Activated CD8-positive, alpha-beta memory T cell treated with anti-CD3 and anti-CD28 coated beads for 36 hours (primary cell): ENCODE results near the gene EGFL7. TPM values are rescaled to one million over a fixed set of nuclear protein-coding genes. Genes with fewer than 3 reads are reported as not detected.
"Not testable (repeated sequence)": the region's sequence is repeated elsewhere in the genome, so short reads cannot be mapped to it uniquely, and the experiment has no call there.

Source experiments
- CTCF ChIA-PET: fragments of 350-600 bp; sonication (Branson Sonifier 250); formaldehyde crosslinking; loops from one replicate; lab custom pipeline; 2021; ENCODE audit warnings: antibody characterized with exemption; lab: Charles Lee
- POLR2A ChIA-PET: fragments of 350-600 bp; sonication (Branson Sonifier 250); formaldehyde crosslinking; loops from one replicate; lab custom pipeline; 2021; ENCODE audit warnings: antibody characterized with exemption; lab: Charles Lee
- total RNA-seq, 2 experiments: library from RNA; stranded (reverse); gene quantifications; one replicate each; pipeline ENCODE4 v1.2.3, GENCODE V29; 2021

Gene EGFL7
- total RNA-seq, 2 experiments from 2014 or later, result 0.69 to 0.70 TPM

GRCh38 chr9:136632491-136633106, 30.1 kb upstream of the EGFL7 start:
- POLR2A ChIA-PET, result not testable (repeated sequence)
- CTCF ChIA-PET, result interaction anchor here (0.8 to 1.4 kb wide), 2 partner anchors 10 to 147 kb away, joined by 3 to 20 read pairs; no protein-coding TSS in a partner anchor

- POLR2A ChIA-PET, result no interaction called here
These were observed 27.8 kb upstream of the EGFL7 start for GRCh38 chr9:136634904-136635303.

GRCh38 chr9:136640171-136641111, 22.3 kb upstream of the EGFL7 start:
- CTCF ChIA-PET, result interaction anchor here (1.3 to 5.7 kb wide), 2 partner anchors 9 to 153 kb away, joined by 3 to 55 read pairs; no protein-coding TSS in a partner anchor

More at GRCh38 chr9:136634904-136635303, 27.8 kb upstream of the EGFL7 start:
- CTCF ChIA-PET, result interaction anchor here (0.7 to 2.2 kb wide), 5 partner anchors 37 to 325 kb away, joined by 3 to 10 read pairs (median 6); no protein-coding TSS in a partner anchor

GRCh38 chr9:136642439-136642921, 20.2 kb upstream of the EGFL7 start:
- POLR2A ChIA-PET, result no interaction called here
- CTCF ChIA-PET, result interaction anchor here (1.1 to 5.7 kb wide), 2 partner anchors 11 to 155 kb away, joined by 3 to 55 read pairs; no protein-coding TSS in a partner anchor

More at GRCh38 chr9:136640171-136641111, 22.3 kb upstream of the EGFL7 start:
- POLR2A ChIA-PET, result interaction anchor here (0.7 kb wide), 1 partner anchor 84 kb away, joined by 3 read pairs; no protein-coding TSS in a partner anchor

GRCh38 chr9:136643596-136644342, 18.9 kb upstream of the EGFL7 start:
- ChIA-PET CTCF (interaction anchor here (0.7 to 5.7 kb wide), 4 partner anchors 26 to 165 kb away, joined by 3 to 55 read pairs (median 3); no protein-coding TSS in a partner anchor), POLR2A (no interaction called here)

DNA sequence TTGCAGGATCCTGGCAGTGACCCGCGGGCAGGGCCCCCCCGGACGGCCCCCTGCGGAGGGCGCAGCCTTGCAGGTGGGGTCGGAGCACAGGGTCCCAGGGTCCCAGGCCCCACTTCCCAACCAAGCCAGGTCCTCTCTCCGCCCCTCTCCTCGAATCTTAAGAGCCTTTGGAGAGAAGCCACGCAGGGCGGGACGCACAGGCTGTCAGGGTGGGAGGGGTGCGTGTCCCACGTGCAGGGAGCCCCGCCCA, 18.4 kb upstream of the EGFL7 start:
- ChIA-PET POLR2A (no interaction called here), CTCF (interaction anchor here (0.7 to 5.7 kb wide), 4 partner anchors 27 to 165 kb away, joined by 3 to 55 read pairs (median 3); no protein-coding TSS in a partner anchor)

GRCh38 chr9:136644593-136645351, 17.9 kb upstream of the EGFL7 start:
- POLR2A ChIA-PET, result interaction anchor here (0.6 kb wide), 1 partner anchor 164 kb away, joined by 9 read pairs; no protein-coding TSS in a partner anchor
- CTCF ChIA-PET, result interaction anchor here (0.7 to 5.7 kb wide), 3 partner anchors 32 to 166 kb away, joined by 3 to 55 read pairs (median 3); no protein-coding TSS in a partner anchor

GRCh38 chr9:136645352-136645902, 17.3 kb upstream of the EGFL7 start:
- CTCF ChIA-PET, result interaction anchor here (5.7 kb wide), 1 partner anchor 158 kb away, joined by 55 read pairs; no protein-coding TSS in a partner anchor

DNA sequence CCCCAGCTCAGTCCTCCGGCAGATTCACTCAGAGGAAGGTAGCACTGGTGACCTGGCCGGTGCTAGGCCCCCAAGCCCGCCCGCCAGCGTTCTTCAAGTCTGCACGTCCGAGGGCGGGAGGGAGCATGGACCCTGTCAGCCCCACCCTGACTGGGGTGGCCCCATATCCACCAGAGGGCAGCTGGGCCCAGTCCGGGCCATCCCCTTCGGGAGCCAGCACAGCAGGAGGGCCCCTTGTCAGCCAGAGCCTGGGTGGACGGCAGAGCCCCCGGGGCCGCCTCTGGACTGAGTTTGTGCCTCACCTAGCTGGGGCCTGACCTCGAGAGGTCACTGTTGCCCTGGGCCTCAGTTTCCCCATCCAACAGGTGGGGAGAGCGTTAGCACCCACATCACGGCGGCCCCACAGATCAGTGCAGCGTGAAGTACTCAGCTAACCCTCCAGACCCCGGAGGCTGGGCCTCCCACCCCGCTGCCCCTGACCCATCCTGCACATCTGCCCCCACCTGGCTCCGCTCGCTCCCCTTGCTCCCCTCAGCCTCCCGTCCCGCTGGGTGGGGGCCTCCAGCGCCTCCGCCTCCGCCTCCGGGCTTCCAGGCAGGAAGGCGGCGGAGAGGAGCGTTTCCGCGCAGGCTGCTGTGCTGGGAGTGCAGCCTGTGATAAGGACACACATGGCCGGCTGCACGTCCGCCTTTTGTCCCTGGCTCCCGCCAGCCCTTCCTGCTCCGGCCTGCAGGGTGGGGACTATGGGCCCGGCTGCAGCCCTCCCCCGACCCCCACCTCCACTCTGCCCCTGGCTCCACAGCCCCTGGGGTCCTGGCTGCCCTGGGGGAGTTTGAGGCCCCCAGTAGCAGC, 16.6 kb upstream of the EGFL7 start:
- CTCF ChIA-PET, result interaction anchor here (0.7 to 5.7 kb wide), 3 partner anchors 159 to 176 kb away, joined by 3 to 55 read pairs (median 4); no protein-coding TSS in a partner anchor
- POLR2A ChIA-PET, result no interaction called here

More at GRCh38 chr9:136645352-136645902, 17.3 kb upstream of the EGFL7 start:
- POLR2A ChIA-PET, result interaction anchor here (0.6 kb wide), 1 partner anchor 165 kb away, joined by 9 read pairs; no protein-coding TSS in a partner anchor

DNA sequence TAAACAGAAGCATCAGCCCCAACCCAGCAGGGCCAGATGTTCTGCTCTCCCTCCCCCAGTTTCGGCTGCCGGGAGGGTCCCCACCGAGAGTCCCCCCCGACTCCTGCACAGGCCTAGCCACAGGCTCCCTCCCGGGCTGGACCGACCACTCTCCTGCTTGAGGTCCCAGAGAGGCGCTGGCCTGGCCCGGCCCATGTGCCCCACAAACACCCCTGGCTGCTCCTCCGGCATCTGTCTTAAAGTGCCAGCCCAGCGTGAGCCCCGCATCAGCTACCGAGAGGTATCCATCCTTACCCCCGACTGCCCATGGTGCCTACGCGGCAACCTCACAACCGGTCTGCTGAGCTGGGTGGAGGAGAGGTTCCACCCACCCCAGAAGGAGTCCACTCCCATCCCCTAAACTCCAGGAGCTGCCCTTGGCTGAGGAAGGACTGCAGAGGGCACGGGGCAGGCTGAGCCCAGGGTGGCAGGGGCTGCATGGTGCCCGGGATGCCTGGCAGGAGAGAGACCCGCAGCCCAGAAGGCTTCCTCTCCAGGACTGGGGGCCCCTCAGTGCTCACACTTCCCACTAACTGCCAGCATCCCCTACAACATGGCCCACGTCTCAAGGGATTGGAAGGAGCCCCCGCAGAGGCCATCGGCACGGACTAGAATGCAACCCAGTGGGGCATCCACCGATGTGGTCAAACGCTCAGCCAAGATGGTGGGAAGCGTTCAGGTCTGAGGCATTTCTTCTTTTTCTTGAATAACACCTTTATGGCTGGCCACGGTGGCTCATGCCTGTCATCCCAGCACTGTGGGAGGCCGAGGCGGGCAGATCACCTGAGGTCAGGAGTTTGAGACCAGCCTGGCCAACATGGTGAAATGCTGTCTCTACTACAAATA, 15.6 kb upstream of the EGFL7 start:
- ChIA-PET CTCF (interaction anchor here (0.7 to 1.3 kb wide), 2 partner anchors 162 to 177 kb away, joined by 3 to 4 read pairs; no protein-coding TSS in a partner anchor), POLR2A (no interaction called here)

DNA sequence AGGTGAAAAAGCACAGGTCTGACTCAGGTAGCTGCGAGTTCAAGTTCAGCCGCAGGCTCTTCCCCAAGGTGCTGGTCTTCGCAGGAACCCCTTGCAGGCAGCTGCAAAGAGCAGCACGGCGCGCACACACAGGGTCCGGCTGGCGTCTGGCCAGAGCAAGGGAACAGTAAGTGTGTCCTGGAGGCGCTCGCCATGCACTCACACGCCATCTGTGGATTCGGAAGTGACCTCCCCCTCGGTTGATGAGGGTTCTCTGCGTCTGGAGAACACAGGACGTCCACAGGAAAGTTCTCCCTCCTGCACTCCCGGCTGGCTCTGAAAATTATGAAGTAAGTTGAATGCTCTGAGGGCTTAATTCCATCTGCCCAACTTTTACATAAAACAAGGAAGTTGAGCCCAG, 14.0 kb upstream of the EGFL7 start:
- ChIA-PET CTCF (interaction anchor here (0.6 kb wide), 2 partner anchors 54 to 160 kb away, joined by 3 to 4 read pairs; no protein-coding TSS in a partner anchor), POLR2A (no interaction called here)

GRCh38 chr9:136650021-136650420, 12.7 kb upstream of the EGFL7 start:
- CTCF ChIA-PET, result no interaction called here
- POLR2A ChIA-PET, result no interaction called here

DNA sequence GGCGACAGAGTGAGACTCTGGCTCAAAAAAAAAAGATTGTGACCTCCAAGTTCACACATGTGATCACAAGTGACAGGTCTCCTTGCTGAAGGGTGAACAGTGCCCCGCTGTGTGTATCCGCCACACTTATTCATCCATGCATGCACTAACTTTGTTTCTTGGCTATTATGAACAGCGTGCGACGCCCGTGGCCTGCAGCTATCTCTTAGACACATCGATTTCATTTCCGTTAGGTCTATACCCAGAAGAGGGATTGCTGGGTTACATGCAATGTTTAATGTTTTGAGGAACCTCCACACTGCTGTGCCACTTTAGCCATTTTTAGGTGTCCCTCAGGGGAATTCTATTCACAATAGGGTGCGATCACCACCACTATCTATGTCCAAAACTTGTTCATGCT, 12.1 kb upstream of the EGFL7 start:
- ChIA-PET POLR2A (interaction anchor here (0.6 kb wide), 1 partner anchor 34 kb away, joined by 3 read pairs; no protein-coding TSS in a partner anchor), CTCF (no interaction called here)

GRCh38 chr9:136651860-136652259, 10.9 kb upstream of the EGFL7 start:
- ChIA-PET POLR2A (no interaction called here), CTCF (no interaction called here)

DNA sequence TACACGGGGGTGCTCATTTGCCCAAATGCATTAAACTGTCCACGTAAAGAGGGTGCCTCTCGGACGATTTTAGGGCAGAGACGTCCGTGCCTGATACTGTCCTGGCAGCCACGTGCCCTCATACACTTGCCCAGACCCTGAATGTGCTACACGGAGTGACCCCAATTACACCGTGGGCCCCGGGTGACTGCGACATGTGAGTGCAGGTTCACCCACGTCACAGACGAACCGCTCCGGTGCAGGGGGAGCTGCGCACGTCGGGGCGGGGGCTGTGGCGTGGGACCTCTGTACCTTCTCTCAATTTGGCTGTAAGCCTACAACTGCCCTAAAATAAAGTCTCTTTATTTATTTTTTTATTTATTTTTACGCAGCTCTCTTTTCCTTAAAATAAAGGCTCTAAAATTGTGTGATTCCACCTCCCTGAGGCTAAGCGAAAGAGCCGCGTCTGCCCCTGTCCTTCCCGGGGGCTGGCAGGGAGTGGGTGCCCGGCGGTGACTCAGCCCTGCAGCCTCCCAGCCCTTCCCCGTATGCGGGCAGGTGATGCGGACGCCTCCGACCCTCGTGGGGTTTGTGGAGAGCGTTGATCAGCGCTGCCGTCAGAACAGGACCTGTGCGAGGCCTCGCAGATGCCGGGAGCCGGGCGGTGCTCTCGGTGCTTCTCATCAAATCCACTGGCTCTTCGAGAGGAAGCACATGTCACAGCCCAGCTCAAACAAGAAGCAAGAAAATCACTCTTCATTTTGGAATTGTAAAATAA, 9.2 kb upstream of the EGFL7 start:
- CTCF ChIA-PET, result no interaction called here

More for the DNA sequence above, 9.2 kb upstream of the EGFL7 start:
- POLR2A ChIA-PET, result no interaction called here
